22Rv1 (cell line): ENCODE data around the gene DKK3.

Source experiments
- ZFX ChIP-seq: fragments of 450-650 bp; IDR thresholded peaks from 2 replicates; pipeline ENCODE4 v1.6.1; 2017; ENCODE audit warnings: antibody characterized with exemption, borderline replicate concordance
- TF ChIP-seq, protein P1 (sequence below): fragments of 450-650 bp; IDR thresholded peaks from 2 replicates; pipeline ENCODE4 v1.5.1; 2017; ENCODE audit warnings: mild to moderate bottlenecking

GRCh38 chr11:12007230-12007593, 1.2 kb downstream of the DKK3 start:
- TF ChIP-seq, protein P1, sequence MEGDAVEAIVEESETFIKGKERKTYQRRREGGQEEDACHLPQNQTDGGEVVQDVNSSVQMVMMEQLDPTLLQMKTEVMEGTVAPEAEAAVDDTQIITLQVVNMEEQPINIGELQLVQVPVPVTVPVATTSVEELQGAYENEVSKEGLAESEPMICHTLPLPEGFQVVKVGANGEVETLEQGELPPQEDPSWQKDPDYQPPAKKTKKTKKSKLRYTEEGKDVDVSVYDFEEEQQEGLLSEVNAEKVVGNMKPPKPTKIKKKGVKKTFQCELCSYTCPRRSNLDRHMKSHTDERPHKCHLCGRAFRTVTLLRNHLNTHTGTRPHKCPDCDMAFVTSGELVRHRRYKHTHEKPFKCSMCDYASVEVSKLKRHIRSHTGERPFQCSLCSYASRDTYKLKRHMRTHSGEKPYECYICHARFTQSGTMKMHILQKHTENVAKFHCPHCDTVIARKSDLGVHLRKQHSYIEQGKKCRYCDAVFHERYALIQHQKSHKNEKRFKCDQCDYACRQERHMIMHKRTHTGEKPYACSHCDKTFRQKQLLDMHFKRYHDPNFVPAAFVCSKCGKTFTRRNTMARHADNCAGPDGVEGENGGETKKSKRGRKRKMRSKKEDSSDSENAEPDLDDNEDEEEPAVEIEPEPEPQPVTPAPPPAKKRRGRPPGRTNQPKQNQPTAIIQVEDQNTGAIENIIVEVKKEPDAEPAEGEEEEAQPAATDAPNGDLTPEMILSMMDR: no peak
- TF ChIP-seq ZFX: no peak
